Measurements from ENCODE around the gene GTF2IRD1.

- TF ChIP-seq CTCF (IDR thresholded peaks at IDR 0.05; ENCODE audit: low read depth, low read length, poor library complexity, severe bottlenecking) (no peak), EZH2phosphoT487 (IDR thresholded peaks at IDR 0.05; ENCODE audit: borderline replicate concordance, low read length) (no peak)
Observed at GRCh38 chr7:74457007-74457406, 3.3 kb downstream of the GTF2IRD1 start.

Data from DOHH2 (cell line).